ENCODE measurements around the gene KLHL1. TPM values are rescaled to one million over a fixed set of nuclear protein-coding genes. Genes with fewer than 3 reads are reported as not detected.
"Not testable (repeated sequence)": the region's sequence is repeated elsewhere in the genome, so short reads cannot be mapped to it uniquely, and the experiment has no call there.

The KLHL1 gene
- total RNA-seq = not detected in 2 replicates

DNA sequence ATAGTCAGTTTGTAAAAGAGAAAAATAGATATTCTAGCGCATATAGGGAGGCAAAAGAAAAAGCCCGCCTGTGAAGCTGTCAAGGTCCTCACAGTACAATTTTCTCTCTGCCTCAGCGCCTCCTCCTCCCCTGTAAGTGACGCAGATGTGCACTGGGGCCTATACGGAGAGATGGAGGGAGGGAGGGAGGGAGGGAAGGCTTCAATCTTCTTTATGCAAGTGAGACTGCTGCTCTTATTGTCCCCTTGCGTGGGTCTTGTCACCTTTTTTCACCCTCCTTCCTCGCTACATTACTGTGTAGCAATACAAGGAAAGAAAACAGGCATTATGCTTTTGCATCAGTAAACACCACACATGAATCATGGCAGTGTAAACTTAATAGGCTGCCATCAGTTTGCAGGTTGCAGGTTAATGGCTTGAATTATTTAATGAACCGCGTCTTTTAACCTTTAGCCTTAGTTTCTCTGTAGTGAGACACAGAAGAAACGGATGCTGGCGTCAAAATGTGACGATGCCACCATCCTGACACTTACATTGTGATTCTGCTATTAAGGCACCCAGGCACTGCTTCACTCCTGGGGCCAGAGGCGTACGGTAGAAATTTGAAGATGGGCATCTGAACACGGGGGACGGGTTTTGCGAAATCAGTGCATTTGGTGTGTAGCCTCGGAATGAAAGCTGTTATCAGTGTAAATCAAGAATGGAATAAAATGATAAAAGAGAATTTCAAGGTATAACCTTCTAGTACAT is at the start of gene KLHL1:
Gene KLHL1 (minus strand): TSS at position 97 of the 750 bp plus-strand sequence. CDS start 753 bp downstream, outside the sequence.
- H3K4me3 ChIP-seq (ENCODE audit: low read depth, low read length) = no peak within 1 kb of the TSS
- H3K27me3 ChIP-seq (ENCODE audit: control insufficient read depth, insufficient read depth, low read length) = peaks cover 7% of the 10 kb centered on the region
- FAIRE-seq = no peak
- H3K36me3 ChIP-seq (ENCODE audit: control insufficient read depth, insufficient read depth, low read length) = no peaks in the 10 kb centered on the region
- no peak for TF ChIP-seq CTCF (IDR thresholded peaks at IDR 0.05; ENCODE audit: insufficient read depth, low read length, severe bottlenecking)
- no peak for DNase-seq (ENCODE audit: low read depth)

GRCh38 chr13:70142658-70143057 is 34.4 kb upstream of the KLHL1 start:
- H3K36me3 ChIP-seq (ENCODE audit: control insufficient read depth, insufficient read depth, low read length); H3K27me3 ChIP-seq (ENCODE audit: control insufficient read depth, insufficient read depth, low read length); FAIRE-seq: not testable (repeated sequence)

DNA sequence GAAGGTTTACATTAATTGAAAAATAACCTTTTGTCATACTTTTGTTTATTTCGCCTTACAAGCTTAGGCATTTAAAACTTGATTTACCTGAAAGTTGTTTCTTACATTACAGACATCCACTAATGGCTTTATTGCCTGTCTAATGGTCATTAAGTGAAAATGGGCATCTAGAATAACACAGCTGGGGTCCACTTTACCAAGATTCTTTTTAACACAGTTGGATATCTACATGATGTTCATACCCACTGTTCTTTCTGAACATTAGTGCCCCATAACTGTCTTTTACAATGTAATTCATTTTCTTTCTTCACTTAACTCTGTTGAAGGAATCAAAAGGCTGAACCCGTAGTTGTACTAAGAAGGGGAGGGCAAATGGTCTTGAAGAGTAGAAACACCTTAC is 19.8 kb upstream of the KLHL1 start:
- no peak for TF ChIP-seq CTCF (IDR thresholded peaks at IDR 0.05; ENCODE audit: insufficient read depth, low read length, severe bottlenecking)
- FAIRE-seq (no peak), DNase-seq (ENCODE audit: low read depth) (no peak)
- Histone ChIP-seq H3K36me3 (ENCODE audit: control insufficient read depth, insufficient read depth, low read length) (no peaks in the 10 kb centered on the region), H3K27me3 (ENCODE audit: control insufficient read depth, insufficient read depth, low read length) (no peaks in the 10 kb centered on the region), H3K4me3 (ENCODE audit: low read depth, low read length) (no peak overlapping the region)

More at GRCh38 chr13:70142658-70143057, 34.4 kb upstream of the KLHL1 start:
- not testable (repeated sequence) for DNase-seq (ENCODE audit: low read depth); H3K4me3 ChIP-seq (ENCODE audit: low read depth, low read length)

DNA sequence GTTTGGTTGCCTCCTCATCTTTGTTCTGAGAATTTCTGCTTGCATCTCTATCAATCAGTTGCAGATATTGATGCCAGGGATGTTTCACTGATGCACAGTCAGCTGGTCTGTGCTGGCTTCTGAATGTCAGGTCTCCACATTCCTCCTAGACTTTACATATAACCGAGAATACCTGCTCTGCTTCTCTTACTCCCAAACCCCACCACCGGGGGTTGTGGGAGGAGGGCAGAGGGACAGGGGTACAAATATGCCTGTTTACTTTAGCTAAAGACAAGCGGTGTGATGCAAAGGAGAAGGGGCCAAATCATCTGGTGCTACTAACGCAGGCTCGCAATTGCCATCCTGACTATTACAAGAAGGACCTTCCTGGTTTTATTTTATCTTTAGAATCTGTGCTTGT is 17.4 kb upstream of the KLHL1 start:
- no peak for DNase-seq (ENCODE audit: low read depth)
- Histone ChIP-seq H3K36me3 (ENCODE audit: control insufficient read depth, insufficient read depth, low read length) (no peaks in the 10 kb centered on the region), H3K27me3 (ENCODE audit: control insufficient read depth, insufficient read depth, low read length) (no peaks in the 10 kb centered on the region), H3K4me3 (ENCODE audit: low read depth, low read length) (no peak overlapping the region)
- FAIRE-seq = no peak
- no peak for TF ChIP-seq CTCF (IDR thresholded peaks at IDR 0.05; ENCODE audit: insufficient read depth, low read length, severe bottlenecking)

DNA sequence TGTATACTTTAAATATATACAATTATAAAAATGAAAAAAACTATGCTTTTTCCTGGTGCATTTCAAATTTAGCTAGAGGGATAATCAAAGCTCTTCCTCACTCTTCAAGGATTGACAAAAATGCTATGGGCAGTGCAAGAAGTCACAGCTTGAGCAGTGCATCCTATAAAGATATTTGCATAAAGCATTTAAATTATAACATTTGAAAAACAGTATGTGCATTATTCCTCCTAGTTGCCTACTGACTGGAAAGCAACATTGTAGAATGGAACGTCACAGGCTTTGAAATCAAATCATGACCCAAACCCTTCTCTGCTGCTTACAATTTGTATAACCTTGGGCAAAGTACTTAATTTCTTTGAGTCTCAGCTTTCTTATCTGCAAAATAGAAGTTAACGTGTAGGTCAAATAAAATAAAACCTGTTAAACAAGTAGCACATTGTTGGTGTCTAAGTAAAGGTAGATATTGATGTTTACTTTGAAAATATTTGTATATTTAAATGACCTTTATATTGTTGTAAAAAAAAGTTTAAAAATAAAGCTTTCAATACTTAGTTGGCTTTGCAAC is 9.2 kb upstream of the KLHL1 start:
- no peaks in the 10 kb centered on the region for H3K27me3 ChIP-seq (ENCODE audit: control insufficient read depth, insufficient read depth, low read length)
- FAIRE-seq (no peak), DNase-seq (ENCODE audit: low read depth) (no peak)
- H3K4me3 ChIP-seq (ENCODE audit: low read depth, low read length) = no peak overlapping the region
- no peak for TF ChIP-seq CTCF (IDR thresholded peaks at IDR 0.05; ENCODE audit: insufficient read depth, low read length, severe bottlenecking)
- H3K36me3 ChIP-seq (ENCODE audit: control insufficient read depth, insufficient read depth, low read length) = no peaks in the 10 kb centered on the region

DNA sequence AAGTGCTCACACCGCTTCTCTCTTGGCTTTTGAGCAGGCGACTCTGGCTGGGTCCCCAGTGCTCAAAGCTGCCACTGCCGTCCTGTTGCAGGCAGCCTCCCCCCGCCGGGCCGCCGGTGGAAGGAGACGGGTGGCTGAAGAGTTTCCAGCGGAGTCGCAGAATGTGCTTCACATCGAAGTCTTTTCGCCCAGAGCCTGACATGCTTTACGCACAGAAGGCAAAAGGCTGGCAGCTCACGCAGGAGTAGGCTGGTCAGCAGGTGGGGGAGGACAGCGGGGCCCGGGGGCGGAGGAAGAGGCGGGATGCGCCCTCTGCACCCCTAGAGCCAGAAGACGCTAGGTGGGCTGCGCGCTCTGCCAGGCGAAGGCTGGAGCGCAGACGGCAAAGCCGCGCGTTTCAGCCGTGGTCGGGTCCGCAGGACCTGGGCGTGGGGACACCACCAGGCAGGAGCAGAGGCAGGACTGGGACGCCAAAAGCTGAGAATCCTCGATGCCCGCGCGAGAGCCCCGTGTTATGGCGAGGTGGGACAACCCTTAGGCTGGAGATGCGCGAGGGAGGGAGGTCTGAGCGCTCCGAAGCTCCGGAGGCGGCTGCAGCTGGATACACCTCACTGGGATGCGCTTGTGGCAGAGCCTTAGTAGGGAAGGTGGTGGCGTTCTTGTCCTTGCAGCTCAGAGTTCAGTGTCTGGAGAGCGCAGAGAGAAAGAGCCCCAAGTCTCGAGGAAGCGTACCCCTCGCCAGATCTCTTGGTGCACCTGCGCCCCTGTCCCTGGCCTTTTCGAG is 562 bp downstream of the KLHL1 start, which contains the start of gene ATXN8OS:
Gene ATXN8OS (plus strand): TSS at position 329 of the 784 bp plus-strand sequence.
- Histone ChIP-seq H3K36me3 (ENCODE audit: control insufficient read depth, insufficient read depth, low read length) (no peaks in the 10 kb centered on the region), H3K27me3 (ENCODE audit: control insufficient read depth, insufficient read depth, low read length) (peaks cover 7% of the 10 kb centered on the region), H3K4me3 (ENCODE audit: low read depth, low read length) (no peak within 1 kb of the TSS)
- DNase-seq (ENCODE audit: low read depth) (no peak), FAIRE-seq (no peak)
- TF ChIP-seq CTCF (IDR thresholded peaks at IDR 0.05; ENCODE audit: insufficient read depth, low read length, severe bottlenecking) = no peak
